Measurements from ENCODE around the gene ADAM10.
"Not testable (repeated sequence)": the region's sequence is repeated elsewhere in the genome, so short reads cannot be mapped to it uniquely, and the experiment has no call there.

The ADAM10 gene, protein sequence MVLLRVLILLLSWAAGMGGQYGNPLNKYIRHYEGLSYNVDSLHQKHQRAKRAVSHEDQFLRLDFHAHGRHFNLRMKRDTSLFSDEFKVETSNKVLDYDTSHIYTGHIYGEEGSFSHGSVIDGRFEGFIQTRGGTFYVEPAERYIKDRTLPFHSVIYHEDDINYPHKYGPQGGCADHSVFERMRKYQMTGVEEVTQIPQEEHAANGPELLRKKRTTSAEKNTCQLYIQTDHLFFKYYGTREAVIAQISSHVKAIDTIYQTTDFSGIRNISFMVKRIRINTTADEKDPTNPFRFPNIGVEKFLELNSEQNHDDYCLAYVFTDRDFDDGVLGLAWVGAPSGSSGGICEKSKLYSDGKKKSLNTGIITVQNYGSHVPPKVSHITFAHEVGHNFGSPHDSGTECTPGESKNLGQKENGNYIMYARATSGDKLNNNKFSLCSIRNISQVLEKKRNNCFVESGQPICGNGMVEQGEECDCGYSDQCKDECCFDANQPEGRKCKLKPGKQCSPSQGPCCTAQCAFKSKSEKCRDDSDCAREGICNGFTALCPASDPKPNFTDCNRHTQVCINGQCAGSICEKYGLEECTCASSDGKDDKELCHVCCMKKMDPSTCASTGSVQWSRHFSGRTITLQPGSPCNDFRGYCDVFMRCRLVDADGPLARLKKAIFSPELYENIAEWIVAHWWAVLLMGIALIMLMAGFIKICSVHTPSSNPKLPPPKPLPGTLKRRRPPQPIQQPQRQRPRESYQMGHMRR

DNA sequence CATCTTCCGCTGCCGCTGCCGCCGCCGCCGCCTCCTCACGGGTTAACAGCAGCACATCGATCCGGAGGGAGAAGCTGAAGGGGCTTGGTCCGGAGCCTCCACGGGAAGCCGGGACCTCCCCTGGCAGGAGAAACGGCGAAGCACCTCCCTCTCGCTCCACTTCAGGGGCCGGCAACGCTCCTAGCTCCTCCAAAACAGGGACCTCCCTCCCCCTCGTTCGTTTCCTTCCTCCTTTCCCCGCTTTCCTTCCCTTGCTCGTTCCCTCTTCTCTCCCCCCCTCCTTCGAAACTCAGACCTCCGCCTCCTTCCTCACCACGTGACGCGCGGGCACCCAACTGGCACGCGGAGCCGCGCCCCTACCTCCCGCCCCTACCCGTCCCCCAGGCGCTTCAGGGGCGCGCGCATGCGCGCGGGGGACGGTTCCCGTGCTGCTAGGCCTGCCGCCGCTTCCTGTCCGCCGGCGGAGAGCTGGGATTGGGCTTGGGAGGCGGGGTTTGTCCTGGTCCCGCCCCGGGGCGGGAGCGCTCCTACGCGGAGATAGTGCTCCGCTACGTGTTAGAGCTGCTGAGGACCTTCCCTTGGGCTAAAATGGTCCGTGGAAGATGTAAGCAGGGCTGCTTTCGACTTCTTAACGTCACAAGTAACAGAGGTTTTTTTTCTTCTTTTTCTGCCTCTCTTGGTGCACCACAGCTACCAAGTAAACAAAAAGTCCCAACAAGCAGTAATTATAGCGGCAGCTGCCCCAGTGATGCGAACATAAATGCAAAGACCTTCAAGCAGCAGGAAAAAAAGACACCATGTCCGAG is at the start of gene ADAM10:
Gene ADAM10 (minus strand): TSS at position 176 of the 806 bp plus-strand sequence. CDS start 173 bp downstream, at position 3.
- DNase-seq (ENCODE audit: low read depth), result peak; percentile 99

DNA sequence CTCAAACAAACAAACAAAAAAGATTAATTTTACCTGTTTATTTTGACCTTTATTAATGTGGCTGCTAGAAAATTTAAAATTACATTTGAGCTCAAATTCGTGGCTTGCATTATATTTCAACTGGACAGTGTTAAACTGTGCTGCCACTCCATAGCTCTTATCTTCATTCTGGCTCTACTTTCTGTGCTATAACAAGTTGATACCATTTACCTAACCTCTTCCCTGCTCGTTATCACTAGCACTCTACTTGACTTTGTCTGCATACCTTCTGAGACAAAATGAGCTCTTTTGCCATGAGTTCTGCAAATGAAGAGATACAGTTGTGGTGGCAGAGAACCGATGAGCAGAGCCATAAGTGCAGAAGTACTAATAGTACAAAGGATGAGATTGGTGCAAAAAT is 48.0 kb upstream of the ADAM10 start:
- DNase-seq (ENCODE audit: low read depth), result no peak

DNA sequence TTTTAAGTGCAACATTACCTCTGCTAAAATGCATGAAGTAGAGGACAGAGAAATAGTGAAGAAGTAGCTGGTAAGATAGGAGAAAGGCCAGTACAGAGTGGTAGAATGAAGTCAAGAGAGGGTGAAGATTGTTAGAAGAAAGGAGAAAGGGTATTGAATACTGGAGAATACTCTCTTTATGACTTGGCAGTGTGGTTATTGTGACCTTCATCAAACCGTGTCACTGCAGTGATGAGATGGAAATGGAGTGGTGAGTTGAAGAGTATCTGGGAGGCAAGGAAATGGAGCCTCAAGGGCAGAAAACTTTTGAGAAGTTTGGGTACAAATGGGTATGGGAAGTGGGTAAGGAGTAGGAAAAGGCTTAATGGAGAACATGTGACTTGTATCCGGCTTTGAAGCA is 46.3 kb upstream of the ADAM10 start:
- DNase-seq (ENCODE audit: low read depth), result no peak

DNA sequence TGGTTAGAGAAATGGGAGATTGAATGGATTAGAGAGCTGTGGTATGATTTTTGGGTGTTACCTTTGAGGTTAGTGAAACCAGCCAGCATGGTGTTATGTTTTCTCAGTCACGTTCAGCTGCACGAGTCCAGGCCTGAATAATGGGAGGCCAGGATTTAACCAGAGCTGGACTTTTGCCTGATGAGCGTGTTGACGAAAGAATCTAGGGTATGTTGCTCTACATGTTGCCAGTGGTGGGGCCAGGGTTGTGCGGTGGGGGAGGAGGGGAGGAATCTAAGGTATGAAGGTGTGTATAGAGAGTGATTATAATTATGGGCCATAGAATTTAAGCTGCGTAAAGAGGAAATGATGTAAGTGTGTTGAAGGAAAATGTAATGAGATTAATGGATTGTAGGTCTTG is 44.4 kb upstream of the ADAM10 start:
- no peak for DNase-seq (ENCODE audit: low read depth)

DNA sequence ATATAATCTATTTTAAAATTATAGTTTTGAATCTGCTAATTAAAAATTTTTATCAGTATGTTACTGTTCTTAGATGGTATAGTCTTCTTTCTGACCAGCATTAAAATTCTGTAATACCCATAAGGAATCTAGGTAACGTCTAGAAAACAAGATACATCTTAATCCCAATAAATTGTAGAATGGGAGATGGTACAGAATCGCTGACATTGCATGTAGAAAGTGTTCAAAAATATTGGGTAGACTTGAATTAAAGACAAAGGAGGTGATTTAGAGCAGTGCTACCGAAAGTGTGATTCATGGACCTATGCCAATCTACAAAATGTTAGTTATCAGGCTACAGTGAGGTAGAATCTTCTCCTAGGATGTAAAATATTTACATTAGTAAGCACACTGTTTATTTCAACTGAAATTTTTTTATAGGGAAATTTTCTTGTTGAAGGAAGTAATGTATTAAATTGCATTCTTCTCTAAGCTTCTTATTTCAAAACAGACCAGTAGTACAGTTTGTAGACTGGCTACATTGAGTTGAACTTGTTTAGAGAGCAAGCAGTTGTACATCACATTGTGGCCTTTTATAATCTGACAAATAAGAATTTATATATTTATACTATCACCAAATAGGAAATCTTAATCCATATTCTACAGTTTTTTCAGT is 38.7 kb upstream of the ADAM10 start:
- DNase-seq (ENCODE audit: low read depth), result no peak

DNA sequence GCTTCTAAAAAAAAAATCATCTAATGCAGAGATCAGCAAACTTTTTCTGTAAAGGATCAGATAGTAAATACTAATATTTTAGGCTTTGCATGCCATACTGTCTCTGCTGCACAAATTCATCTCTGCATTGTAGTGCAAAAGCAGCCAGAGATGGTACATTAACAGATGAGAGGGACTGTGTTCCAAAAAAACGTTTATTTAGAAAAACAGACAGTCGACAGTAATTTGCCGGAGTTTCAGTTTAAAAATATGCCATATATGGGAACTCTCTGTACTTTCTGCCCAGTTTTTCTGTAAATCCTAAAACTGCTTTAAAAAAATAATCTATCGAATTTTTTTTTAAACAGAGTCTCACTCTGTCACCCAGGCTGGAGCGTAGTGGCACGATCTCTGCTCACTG is 35.8 kb upstream of the ADAM10 start:
- no peak for DNase-seq (ENCODE audit: low read depth)

DNA sequence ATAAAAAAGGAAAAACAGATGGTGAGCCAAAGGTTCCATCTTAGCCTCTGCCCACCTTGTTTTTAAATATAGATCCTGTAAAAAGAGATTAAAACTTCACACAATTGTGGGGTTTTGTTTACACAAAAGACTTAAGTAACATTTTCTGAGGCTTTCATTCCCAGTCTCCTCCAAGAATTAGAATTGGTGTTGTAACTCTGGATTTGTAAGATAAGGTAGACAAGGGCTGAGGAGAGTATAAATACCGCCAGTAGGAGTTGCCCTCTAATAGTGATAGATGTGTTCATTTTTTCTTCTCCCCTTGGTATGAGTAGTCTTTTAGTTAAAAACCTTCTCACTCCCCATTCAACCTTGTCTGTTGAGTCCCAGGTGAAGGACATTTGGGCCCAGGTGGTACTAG is 30.0 kb upstream of the ADAM10 start:
- DNase-seq (ENCODE audit: low read depth), result no peak

DNA sequence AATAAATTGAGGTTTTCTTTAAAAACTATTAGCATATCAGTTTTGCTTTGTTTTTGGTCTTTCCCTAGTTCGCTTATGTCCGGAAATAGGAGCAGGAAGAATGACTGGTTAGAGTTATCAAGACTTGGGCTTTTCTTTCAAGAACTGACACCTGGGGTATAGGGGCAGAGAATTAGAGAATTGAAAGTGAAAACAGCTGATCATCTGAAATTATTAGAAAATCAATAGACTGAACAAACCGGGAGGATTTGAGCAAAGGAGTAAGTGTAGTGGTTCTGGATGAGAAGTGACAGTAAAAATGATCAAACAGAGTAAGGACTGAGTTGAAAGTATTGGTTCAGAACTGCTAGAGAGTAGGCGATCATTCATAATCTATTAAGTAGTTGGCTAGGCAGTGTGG is 27.6 kb upstream of the ADAM10 start:
- DNase-seq (ENCODE audit: low read depth), result no peak

DNA sequence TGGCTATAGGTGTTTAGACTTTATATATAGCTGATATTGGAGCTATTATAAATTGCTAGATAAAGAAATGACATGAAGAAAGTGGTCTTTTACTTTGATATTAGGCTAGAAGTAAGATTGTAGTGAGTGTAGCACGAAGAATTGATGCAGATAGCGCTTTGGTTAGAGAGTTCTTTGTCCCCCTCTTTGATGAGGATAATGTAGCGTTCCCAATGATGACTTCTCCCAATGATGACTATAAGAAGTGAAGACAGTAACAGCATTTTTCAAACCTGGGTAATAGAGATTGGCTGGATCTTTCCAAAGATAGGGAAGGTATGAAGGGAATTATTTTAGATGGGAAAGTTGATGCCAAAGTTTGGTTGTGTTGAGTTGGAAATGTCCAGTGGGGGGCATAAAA is 25.9 kb upstream of the ADAM10 start:
- no peak for DNase-seq (ENCODE audit: low read depth)

DNA sequence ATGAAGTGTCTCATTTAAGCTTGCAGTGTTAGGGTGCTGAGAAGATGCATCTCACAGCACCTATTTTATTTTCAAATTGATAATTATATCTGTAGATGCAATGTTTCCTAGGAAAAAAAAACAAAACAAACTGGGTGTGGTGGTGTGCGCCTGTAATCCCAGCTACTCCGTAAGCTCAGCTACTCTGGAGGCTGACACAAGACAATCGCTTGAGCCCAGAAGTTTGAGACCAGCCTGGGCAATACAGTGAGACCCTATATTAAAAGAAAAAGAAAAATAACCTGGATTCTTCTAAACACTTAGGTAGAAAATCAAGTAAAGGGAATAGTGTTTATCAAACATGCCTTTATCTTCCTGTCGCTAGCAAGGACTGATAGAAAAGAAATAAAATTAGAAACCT is 23.5 kb upstream of the ADAM10 start:
- no peak for DNase-seq (ENCODE audit: low read depth)

DNA sequence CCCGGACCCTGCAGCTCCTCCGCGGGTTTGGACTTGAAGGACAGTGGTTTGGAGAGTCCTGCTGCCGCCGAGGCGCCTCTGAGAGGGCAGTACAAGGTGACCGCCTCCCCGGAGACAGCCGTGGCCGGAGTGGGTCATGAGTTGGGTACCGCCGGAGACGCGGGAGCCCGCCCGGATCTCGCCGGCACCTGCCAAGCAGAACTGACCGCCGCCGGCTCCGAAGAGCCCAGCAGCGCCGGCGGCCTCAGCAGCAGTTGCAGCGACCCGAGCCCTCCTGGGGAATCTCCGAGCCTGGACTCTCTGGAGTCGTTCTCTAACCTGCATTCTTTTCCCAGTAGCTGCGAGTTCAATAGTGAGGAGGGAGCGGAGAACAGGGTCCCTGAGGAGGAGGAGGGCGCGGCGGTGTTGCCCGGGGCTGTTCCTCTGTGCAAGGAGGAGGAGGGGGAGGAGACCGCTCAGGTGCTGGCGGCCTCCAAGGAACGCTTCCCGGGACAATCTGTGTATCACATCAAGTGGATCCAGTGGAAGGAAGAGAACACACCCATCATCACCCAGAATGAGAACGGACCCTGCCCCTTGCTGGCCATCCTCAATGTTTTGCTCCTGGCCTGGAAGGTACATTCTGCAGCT is 22.2 kb upstream of the ADAM10 start:
- DNase-seq (ENCODE audit: low read depth), result peak; percentile 24

DNA sequence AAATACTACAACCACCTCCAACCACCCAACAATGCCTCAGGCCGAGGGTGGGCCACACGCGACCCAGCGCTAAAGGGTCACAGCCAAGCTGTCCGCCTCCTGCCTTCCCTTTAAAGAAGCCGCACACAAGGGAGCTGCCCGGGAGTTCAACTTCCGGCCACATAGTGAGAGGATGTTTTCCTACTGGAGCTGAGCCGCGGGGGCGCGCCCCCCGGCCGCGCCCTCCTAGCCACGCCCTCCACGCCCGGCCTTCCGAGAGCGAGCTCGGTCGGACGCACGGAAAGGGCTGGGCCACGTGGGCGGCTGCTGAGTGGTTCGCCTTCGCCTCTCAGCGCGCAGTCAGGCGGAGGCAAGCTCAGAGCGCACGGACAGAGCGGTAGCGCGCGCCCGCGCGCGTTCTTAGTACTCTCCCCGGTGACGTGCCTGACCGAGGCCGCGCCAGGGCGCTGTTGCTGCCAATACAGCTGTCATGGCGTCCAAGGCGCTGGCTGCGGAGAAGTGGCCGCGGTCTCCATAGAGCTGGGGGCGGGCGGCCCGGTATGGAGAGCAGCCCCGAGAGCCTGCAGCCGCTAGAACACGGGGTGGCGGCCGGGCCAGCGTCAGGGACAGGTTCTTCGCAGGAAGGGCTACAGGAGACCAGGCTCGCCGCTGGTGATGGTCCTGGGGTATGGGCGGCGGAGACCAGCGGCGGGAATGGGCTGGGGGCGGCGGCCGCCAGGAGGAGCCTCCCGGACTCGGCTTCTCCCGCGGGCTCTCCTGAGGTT is 21.5 kb upstream of the ADAM10 start, which contains the start of gene MINDY2:
Gene MINDY2 (plus strand): TSS at position 446 of the 764 bp plus-strand sequence. CDS start 94 bp downstream, at position 540.
- DNase-seq (ENCODE audit: low read depth), result peak; percentile 99

DNA sequence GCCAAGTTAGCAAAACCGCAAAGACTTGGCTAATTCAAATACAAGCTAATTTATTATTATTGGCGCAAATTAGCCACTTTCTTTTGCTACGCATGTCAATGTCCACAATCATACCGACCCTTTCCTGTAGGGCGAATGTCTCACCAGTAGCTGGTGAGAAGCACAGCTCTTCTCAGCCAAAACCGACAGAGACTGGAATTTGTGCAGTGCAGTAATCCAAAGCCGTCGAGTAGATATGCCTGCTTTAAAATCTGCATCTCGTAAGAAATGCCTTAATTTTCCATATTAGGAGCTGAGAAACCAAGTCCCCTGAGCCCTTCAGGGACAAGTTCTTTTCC is 21.0 kb upstream of the ADAM10 start:
- peak; percentile 91 for DNase-seq (ENCODE audit: low read depth)

DNA sequence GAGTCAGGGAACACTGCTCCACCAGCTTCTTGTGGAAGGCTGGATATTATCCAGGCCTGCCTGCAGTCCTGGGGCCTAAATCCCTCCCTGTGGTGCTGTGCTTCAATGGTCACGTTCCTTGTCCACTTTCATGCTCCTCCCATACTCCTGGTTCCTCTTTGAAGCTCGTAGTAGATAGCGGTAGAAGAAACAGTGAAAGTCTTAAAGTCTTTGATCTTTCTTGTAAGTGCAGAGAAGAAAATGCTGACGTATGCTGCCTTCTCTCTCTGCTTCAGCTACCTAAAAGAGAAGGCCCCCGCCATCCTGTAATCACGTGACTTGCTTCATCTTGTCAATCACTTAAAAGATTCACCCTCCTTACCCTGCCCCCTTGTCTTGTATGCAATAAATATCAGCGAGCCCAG is 19.1 kb upstream of the ADAM10 start:
- DNase-seq (ENCODE audit: low read depth), result not testable (repeated sequence)

DNA sequence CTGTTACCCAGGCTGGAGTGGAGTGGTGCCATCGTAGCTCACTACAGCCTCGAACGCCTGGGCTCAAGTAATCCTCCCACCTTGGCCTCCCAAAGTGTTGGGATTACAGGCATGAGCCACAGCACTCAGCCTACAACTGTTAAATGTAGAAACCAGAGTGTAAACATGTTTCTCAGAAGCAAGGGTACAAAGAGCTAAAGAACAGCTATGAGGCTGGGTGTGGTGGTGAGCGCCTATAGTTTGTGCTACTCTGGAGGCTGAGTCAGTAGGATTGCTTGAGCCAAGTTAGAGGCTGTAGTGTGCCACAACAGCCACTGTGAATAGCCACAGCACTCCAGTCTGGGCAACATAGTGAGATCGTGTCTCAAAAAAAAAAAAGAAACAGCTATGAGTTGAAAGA is 16.8 kb upstream of the ADAM10 start:
- no peak for DNase-seq (ENCODE audit: low read depth)

DNA sequence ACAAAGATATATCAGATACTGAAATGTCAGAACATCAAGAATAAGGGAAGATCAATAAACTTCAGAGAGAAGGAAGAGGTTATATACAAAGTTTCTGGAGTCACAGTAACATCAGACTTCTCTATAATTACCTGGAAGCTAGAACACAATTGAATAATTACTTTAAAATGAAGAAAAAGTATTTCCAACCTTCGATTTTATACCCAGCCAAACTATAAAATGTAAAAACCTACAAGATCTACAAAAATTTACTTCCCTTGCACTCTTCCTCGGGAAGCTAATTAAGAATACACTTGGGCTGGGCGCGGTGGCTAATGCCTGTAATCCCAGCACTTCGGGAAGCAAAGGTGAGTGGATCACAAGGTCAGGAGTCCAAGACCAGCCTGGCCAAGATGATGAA is 15.0 kb upstream of the ADAM10 start:
- no peak for DNase-seq (ENCODE audit: low read depth)

DNA sequence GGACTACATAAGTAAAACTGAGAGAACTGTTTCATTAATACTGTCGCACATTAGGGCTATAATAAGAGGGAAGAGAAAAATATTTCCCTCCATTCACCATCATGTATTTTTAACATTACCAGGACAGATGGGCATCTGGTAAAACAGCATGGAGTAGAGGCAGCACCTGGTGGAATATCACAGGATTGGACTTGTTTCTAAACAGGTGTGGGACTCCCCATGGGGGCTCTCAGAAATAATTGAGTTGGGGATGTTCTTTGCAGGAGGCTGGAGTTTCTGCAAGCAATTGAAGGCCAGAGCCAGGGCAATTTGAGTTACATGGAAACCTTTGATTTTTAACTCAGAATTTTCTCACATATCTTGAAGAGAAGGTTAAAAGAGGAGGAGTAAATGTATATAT is 13.2 kb upstream of the ADAM10 start:
- no peak for DNase-seq (ENCODE audit: low read depth)

DNA sequence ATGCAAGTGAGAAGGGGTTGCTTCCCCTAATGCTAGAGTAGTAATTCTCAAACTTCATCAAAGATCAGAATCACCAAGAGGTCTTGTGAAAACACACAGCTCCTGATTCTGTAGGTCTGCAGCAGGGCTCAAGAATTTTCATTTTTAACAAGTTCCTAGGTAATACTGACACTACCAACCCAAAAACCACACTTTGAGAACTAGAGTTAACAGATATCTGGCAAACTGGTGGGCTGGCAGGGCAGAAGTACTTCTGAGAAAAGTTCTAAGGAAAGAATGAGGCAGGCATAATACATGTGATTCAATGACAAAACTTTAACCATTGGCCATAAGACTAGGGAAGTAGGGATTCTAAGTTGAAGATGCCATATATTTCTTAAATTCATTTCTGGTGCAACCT is 12.8 kb upstream of the ADAM10 start:
- DNase-seq (ENCODE audit: low read depth), result no peak

DNA sequence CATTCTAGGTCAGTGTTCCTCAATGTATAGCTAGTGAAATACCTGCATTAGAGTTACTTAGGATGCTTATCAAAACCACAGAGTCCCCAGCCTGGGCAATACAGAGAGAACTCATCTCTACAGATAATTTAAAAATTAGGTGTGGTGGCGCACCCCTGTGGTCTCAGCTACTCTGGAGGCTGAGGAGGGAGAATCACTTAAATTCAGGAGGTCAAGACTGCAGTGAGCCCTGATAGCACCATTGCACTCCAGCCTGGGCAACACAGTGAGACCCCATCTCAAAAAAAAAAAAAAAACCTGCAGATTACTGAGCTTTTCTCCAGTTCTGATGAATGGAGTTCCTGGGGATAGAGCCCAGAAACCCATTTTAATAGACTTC is 11.5 kb upstream of the ADAM10 start:
- DNase-seq (ENCODE audit: low read depth), result no peak

DNA sequence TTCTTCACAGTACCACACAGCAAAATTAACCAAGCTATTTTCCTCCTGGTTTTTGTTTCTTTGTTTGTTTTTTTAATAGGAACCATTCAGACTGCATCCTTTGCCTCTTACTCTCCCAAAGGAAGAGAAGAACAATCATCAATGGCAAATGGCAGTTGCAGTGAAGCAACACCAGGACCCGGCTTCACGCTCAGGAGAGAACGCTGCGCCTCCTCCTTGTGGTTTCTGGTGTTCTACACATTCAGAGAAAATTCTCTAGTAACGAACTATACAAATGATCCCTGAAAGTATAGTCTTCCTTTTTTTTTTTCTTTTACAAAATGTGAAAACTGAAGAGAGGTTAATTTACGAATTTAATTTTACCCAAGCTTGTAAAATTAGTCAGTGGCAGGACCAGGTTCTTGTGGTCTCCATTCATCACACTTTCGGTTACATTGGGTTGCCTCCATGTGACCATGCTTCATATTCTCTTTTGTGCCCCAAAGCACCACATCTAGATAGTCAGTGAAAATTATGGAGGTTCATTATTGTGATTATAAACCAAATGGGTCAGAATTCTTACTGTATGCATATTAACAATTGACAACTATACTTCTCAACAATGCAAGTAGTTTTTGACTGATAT is 11.0 kb upstream of the ADAM10 start:
- no peak for DNase-seq (ENCODE audit: low read depth)

Measured in EH (cell line).